NCI-H345 treated with DMSO at 0.1 percent for 48 hours (cell line): ENCODE results near the gene EHBP1.

Source experiments
- DNase-seq: peaks from one replicate; lab custom pipeline; 2025; ENCODE audit not compliant: unreplicated experiment; lab: John Stamatoyannopoulos, UW

EHBP1 gene

GRCh38 chr2:62775367-62775668 is 69.8 kb downstream of the EHBP1 start:
- DNase-seq = no peak

- no peak for DNase-seq
These were observed 78.2 kb downstream of the EHBP1 start for GRCh38 chr2:62783679-62784078.

GRCh38 chr2:62784341-62784740 is 78.8 kb downstream of the EHBP1 start:
- no peak for DNase-seq

GRCh38 chr2:62785216-62785615 is 79.7 kb downstream of the EHBP1 start:
- DNase-seq = no peak

- no peak for DNase-seq
These were observed 80.5 kb downstream of the EHBP1 start for GRCh38 chr2:62785810-62786597.

- peak; percentile 14 for DNase-seq
These were observed 81.9 kb downstream of the EHBP1 start for GRCh38 chr2:62787386-62787785.

GRCh38 chr2:62789518-62789917 is 84.0 kb downstream of the EHBP1 start:
- no peak for DNase-seq

GRCh38 chr2:62789918-62790317 is 84.4 kb downstream of the EHBP1 start:
- no peak for DNase-seq

- no peak for DNase-seq
These were observed 86.9 kb downstream of the EHBP1 start for GRCh38 chr2:62792408-62792807.

GRCh38 chr2:62793213-62793612 is 87.7 kb downstream of the EHBP1 start:
- no peak for DNase-seq

- no peak for DNase-seq
These were observed 89.3 kb downstream of the EHBP1 start for GRCh38 chr2:62794791-62795190.

- DNase-seq = no peak
These were observed 89.8 kb downstream of the EHBP1 start for GRCh38 chr2:62795341-62795740.

- DNase-seq = no peak
These were observed 91.6 kb downstream of the EHBP1 start for GRCh38 chr2:62797107-62797506.

- DNase-seq = no peak
These were observed 95.1 kb downstream of the EHBP1 start for GRCh38 chr2:62800618-62801017.

- DNase-seq = no peak
These were observed 95.6 kb downstream of the EHBP1 start for GRCh38 chr2:62801110-62801509.

- no peak for DNase-seq
These were observed 96.5 kb downstream of the EHBP1 start for GRCh38 chr2:62801814-62802523.

- no peak for DNase-seq
These were observed 98.4 kb downstream of the EHBP1 start for GRCh38 chr2:62803961-62804360.

GRCh38 chr2:62806231-62806630 is 100.7 kb downstream of the EHBP1 start:
- DNase-seq = no peak

- DNase-seq = no peak
These were observed 103.0 kb downstream of the EHBP1 start for GRCh38 chr2:62808554-62808953.

- no peak for DNase-seq
These were observed 105.6 kb downstream of the EHBP1 start for GRCh38 chr2:62811086-62811485.

GRCh38 chr2:62811972-62812371 is 106.5 kb downstream of the EHBP1 start:
- DNase-seq = no peak

- DNase-seq = no peak
These were observed 107.7 kb downstream of the EHBP1 start for GRCh38 chr2:62812921-62813825.
